UCSD-AML1 (cell line): Measurements from ENCODE around the gene CLDN7.
A peak's percentile ranks its signal among the peaks of the same experiment; 100 is the strongest.
"Not testable (repeated sequence)": the region's sequence is repeated elsewhere in the genome, so short reads cannot be mapped to it uniquely, and the experiment has no call there.

ENCODE experiments used
- DNase-seq: peaks from one replicate; lab custom pipeline; 2025; ENCODE audit not compliant: unreplicated experiment; lab: John Stamatoyannopoulos, UW

CLDN7 gene

DNA sequence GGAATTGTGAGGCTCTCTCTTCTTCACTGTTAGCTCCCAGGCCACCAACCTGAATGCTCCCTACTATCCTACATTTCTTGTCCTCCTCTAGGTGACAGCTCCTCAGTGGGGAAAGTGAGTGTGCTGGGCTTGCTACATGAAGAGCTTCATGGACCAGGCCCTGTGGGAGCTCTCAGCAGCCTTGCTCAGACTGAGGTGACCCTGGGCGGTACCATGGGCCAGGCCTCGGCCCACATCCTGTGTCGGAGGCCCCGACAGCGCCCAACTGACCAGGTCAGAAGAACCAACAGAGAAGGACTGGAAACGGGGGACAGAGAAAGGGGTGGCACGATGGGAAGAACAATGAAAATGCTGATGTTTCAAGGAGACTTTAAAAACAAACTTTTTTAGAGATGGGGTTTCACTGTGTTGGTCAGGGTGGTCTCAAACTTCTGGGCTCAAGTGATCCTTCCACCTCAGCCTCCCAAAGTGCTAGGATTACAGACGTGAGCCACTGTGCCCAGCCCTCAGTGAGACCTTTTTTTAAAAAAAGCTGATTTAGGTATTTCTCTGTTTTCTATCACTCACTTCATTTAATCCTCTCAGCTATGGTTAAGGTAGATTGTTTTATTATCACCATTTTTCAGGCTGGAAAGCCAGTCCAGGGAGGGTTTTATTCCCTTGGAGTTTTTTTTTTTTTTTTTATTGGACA lies 5.4 kb downstream of the CLDN7 start:
- no peak for DNase-seq

DNA sequence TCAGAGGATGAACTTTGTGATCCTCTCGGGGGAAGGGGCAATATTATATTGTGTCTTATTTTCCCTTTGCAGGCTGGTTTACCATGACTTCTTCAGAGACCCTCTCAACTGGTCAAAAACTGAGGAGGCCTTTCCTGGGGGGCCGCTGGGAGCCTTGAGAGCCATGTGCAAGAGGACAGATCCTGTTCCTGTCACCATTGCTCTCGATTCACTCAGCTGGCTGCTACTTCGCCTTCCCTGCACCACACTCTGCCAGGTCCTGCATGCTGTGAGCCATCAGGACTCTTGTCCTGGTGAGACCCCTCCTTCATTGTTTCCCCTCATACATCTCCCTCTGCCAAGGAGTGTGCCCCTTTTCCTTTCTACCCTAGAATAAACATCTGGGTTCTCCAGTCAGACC lies 7.8 kb downstream of the CLDN7 start:
- DNase-seq, result no peak

DNA sequence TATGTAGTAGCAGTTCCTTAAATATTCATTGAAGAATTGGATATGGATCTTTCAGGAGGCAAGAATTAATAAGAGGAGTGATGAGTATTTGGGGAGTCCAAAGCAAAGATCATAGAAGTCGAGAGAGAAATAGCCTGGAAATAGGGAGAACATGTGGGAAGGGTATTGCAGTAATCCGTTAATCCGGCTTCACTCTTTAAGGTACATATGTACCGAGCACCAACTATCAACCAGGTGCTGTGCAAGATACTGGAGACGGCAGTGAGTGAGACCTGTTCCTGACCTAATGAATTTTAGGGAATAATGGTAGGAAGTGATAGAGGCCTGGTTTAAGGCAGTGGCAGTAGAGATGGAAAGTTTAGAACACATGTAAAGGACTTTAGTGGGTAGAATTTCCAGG lies 9.2 kb downstream of the CLDN7 start:
- DNase-seq, result no peak

DNA sequence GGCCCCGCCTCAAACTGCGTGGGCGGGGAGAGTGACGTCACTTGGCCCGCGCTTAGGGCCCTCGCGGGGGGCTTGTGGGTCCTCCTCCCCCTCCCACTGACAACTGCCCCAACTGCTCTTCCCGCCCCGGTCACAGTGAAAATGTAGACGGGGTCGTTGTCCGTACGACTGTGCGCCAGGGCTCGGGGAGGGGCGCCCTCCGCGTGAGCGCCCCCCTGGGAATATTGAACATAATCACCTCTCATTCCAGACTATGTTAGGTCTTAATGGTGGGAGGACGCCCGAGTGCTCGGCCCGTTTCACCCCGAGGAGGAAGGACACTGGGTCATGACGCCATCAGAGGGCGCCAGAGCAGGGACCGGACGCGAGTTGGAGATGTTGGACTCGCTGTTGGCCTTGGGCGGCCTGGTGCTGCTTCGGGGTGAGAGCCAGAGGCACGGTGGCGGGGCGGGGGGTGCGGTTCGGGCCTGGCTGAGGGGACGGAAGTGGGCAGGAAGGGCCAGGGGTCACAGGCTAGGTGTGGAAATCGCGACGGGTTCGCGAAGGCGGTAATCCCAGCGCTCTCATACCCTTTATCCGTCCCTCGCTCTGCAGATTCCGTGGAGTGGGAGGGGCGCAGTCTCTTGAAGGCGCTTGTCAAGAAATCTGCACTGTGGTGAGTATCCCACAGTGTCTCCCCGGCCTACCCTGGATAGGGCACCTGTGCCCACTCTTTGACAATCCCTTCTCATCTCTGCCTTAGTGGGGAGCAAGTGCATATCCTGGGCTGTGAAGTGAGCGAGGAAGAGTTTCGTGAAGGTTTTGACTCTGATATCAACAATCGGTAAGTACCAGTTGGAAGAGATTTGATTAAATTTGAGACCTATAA lies 9.9 kb downstream of the CLDN7 start, which contains the start of gene ELP5:
Gene ELP5, plus strand, starts transcription at position 40 of the 868 bp plus-strand sequence. Its CDS starts 336 bp downstream, at position 376.
- DNase-seq, result peak; percentile 96

DNA sequence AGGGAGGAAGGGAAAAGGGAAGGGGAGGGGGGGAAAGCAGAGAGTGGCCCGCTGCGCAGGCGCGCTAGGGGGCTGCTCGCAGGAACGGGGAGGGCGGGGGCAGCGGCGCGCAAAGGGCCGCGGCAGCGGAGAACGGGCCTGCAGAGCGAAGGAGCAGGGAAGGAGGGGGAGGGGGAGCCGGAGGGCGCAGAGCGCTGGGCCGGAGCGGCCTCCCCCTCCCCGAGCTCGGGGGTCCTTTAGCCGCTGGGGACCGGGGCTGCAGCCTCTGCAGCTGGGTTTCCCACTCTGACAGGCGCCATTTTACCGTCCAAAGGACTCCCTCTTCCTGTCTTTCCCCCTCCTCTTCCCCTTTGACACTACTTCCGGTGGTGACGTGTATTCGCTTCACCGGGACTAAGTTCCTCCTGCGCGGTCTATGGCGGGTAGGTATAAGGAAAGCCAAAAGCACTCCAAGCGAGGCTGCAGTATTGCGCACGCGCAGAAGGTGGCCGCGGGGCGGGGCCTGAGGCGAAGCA lies 10.6 kb downstream of the CLDN7 start, which contains the start of gene CTDNEP1:
Gene CTDNEP1, minus strand, starts transcription at position 74 of the 515 bp plus-strand sequence. CDS start 438 bp downstream, outside the sequence.
- peak; percentile 98 for DNase-seq

DNA sequence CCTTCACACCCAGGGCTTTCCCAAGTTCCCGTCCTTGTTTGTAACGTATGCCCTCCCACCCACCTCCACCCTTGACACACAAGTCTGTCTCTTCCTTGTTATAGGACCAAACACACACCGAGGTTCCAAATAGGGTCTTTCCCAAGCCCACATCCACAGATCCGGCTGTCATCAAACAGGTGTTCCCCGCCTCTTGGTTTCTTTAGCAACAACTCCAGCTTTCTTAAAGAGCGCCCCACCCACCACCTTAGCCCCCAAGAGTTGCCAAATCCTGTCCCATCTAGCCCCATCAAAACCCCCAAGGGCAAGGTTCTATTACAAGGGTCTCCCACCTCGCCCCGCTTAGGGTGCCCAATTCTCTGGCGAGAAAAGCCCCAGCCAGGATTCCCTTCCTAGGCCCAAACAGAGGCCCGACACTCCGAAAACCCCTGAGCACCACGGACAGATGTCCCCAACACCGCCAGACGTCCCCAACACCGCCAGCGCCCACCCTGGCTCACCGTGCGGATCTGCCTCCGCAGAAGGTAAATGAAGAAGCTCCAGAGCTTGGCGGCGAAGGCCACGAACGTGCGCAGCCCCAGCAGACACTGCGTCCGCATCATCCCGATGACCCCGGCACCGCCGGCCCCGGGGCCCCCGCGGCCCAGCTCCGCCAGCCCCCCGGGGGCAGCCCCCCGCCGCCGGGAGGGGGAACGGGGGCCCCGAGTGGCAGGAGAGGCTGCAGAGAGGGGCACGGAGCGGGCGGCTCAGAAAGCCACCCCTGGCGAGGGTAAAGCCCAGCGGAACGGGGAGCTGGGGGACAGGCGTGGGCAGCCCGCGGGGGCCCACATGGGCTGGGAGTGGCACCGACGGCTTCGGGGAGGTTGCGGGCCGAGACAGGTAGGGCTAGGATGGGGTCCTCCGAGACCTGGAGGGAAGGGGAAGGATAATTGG lies 11.3 kb downstream of the CLDN7 start:
- no peak for DNase-seq

DNA sequence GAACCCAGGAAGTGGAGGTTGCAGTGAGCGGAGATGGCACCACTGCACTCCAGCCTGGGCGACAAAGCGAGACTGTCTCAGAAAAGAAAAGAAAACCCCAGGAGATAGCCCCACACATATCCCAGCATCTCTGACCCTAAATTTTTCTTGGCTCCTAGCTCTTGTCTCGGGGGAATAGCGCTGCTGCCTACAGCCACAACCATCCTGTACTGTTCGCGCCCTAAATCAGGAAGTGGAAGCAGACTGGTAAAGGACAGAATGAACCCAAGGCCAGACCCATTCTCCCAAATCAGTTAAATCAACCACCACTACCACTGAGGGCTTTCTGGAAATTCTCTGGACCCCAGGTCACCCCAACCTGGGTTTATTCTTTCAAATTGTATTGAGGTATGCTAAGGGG lies 12.4 kb downstream of the CLDN7 start:
- no peak for DNase-seq

DNA sequence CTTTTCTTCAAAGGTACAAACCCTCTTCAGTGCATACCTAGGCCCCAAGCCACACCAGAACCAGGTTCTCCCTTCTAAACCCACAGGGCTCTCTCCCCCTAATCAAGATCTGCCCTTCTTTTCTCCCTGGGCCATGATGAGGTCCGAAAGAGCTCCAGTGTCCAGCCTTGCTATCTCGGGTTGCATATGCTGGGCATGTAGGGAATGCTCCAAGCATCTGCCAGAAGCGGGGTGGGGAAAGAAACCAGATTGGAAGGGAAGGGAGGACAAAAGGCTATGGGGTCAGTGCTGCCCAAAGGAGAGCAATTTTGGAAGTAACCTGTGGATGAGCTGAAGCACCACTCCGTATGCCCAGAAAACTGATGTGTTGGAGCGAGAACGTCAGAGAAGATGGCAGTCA lies 13.1 kb downstream of the CLDN7 start:
- no peak for DNase-seq

DNA sequence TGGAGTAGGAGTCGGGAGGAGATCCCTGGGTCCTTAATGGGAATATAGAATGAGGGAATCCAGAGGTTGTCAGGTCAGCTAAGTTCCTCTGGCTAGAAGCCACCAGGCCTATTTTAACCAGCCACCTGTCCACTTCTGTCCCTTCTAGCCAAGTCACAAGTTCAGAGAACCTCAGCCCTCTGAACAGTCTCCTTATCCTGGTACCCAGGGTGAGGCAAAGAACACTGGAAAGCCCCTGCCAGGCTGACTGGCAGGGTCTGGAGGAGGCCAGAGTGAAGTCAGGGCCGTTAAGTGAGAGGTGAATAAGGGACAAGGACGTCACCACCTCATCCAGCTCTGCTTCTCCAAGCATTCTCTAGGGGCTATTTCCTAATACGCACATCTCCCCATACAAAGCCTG lies 13.5 kb downstream of the CLDN7 start:
- no peak for DNase-seq

DNA sequence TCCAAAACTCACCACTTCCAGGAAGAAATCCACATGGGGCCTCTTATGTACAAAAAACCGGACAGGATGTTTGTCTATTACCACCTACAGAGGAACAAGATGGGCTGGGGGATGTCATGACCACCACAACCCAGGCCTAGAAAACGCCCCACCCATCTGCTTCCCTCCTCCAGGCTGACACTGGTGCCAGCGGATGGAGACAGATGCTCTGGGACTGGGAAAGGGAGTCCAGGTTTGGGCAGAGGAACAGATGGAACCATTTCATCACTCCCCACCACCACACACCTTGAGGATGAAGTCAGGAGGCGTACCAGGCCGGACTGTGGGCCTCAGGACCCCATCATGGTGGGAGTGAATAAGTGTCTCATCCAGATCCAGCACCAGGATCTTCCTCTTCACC lies 15.5 kb downstream of the CLDN7 start:
- DNase-seq, result no peak

DNA sequence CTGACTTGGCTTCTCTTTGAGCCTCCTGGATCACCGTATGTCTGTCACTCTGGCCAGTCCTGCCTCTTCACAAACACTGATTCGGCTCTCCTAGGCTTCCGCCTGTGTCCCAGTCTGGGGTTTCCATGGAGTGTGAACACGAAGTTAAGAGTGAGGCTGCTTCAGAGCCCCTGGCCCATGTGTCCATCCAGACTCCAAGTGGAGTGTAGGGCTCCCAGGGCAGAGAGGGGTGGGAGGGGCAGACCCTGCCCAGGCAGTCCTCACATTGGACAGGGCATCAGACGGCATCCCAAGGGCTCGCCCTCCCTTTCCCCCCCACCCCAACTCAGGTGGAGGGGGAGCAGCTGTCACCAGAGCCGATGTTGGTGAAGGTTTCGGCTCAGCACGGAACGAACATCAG lies 18.4 kb downstream of the CLDN7 start:
- DNase-seq, result not testable (repeated sequence)

DNA sequence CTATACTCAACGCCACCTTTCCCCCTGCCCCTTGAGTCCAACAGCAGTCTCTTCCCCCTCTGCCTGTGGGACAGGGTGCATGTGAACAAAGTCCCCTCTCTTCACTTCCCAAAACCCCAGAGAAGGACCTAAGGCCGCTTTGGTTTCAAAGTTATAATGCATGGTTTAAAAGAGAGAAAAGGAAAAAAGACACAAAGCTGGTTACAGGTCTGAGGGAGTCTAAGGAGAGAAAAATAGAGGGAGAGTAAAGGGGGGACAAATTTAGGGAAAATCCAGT lies 18.9 kb downstream of the CLDN7 start:
- no peak for DNase-seq

DNA sequence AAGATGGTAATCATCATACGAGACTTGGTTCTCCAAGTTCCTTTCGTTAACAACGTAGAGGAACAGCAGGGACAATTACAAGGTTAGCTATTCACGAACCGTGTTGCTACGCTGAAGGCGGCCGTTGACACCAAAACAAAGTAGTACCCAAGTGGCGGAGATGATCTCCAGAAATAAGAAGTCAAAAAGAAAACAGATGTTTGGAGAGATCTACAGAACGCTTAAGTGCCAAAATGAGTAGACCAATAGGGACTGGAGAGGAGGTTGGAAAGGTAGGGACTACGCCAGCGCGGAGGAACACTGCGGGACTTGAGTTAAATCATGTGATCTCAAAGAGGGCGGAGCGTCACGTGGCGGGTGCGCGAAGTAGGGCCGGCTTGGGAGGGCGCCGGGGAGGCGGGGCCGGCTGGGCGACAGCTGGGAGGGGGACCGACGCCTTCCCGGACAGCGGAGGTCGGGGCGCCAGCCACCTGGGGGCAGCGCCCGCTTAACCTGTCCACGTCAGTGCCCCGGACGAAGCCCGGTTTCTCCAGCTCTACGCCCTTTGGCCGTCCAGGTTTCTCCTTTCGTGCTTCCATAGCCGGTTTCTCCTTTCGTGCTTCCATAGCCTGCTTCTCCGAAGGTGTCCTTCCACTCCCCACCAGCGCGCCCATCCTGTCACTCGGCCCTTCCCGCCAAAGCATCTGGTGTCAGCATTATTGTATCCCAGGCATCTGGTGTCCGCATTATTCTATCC lies 19.4 kb downstream of the CLDN7 start:
- peak; percentile 93 for DNase-seq

DNA sequence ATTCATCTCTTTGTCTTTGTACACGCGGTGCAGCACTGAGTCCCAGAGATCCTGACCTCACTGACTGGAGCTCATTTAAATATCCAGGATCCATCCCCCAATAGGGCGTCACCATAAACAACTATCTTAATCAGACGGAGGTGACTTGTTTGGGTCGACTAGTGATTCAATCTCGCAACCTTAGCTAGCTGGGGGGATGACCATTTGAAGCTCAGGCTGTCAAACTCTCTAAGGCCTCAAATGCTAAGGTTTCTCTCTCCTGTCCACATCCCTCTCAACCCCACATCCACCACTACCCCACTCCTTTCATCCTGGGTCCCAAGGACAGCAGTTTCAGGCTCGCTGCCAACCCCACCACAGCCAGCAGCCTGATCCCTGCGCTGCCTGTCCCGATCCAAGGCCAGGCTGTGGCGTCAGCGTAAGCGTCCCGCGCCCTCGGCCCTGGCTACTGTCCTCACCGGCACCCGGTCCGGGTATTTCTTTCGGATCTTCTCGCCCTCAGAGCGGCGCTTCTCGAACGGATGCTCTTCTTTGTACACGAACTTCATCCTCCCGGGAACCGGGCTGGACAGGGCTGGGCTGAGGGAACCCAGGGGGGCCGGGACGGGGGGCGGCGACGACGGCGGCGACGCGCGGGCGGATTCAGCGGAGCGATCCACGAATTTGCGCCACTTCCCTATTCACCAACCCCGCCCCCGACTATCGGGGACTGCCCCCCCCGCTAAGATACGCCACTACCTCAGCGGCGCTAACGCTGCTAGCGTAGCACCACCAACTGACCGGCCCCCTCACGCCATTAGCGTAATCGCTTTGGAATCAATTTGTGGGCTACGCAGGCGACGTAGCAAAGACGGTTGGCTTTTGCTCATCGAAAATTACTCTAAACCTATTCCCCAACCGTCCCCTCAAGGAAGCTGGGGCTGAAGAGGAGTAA lies 20.2 kb downstream of the CLDN7 start, which contains the start of gene GABARAP:
Gene GABARAP, minus strand, starts transcription at position 667 of the 934 bp plus-strand sequence. Its CDS starts 119 bp downstream, at position 548.
- DNase-seq, result peak; percentile 93

DNA sequence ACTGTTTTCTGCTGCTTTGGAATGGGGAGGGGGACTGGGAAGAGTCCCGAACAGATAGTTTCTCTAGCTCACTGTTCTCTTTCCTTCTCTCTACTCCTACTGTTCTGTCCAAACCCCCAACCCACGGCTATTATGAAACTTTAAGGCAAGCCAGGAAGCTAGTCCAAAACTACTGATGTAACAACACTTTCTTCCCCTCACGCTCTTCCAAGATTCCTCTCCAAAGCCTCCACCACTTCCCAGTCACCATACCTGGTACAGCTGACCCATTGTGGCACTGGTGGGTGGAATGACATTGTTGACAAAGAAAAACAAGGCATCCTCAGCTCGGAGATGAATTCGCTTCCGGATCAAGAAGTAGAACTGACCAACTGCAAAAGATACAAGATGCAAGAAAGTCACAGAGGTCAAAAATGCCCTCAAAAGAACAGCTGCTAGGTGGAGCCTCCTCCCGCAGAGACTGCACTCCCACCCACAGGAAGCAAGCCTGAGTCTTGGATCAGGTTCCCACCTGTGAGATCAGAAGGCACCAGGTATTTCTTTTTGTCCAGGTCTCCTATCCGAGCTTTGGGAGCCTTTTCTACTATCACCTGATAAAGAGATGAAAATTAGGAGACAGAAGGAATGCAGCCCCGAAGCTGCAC lies 21.1 kb downstream of the CLDN7 start:
- no peak for DNase-seq

DNA sequence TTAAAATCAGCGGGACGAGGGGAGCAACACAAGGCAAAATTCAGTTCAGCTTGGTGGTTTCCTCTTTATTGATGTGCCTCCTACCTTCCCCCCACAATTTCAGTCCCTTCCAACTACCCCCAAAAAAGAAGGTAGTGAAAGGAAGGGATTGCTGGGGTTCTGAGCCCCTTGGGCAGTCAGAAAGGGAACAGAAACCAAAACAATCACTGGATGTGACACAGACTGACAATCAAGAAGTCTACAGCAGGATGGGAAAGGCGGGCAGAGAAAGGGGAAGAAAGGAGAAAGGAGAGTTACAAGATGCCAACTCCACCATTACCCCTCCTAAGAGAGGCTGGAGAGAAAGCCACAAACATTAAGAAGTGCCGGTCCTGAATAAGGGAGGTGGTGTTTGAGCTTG lies 21.9 kb downstream of the CLDN7 start:
- no peak for DNase-seq

DNA sequence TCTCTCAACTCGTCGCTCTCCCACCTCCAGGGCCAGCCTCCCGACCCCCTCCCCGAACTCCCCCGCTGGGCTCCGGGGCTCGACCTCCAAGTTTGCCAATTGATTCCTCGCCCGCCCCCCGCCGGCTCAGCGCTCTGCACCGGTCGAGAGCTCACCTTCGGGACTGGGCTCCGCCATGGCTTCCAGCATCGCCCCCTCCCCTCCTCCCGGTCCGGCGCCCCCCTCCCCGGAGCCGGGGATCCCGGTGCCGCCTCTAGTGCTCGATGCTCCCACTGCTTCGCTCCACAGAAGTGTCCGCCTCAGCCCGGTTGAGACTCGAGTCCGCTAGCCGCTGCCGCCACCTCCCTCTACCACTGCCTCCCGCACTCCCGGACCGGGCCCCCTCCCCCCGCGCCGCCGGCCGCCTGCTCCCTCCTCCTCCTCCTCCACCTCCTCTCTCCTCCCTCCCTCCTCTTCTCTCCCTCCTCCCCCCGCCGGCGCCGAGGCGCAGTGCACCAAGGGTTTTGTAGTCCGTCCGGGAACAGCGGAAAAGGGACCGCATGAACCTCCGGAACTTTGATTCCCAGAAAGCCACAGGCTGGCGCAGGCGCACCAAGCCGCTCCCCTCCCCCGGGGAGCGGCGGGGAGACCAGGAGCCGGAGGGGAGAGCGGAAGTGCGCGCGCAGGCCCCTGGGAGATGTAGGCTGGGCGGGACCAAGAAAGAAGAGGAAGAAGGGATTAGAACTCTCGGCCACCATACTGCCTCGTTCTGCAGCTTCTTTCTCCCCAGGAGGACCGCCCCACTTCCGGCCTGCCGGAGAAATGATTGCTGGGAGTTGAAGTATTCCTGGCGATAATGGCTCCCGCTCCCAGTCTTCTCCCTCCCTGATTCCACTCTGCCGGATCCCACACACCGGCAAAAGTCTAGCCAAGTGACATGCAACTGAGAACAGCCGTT lies 22.9 kb downstream of the CLDN7 start, which contains the start of gene PHF23:
Gene PHF23, minus strand, starts transcription at position 367 of the 937 bp plus-strand sequence. Its CDS starts 178 bp downstream, at position 189.
- peak; percentile 100 for DNase-seq
